GM23248 (cell line): ENCODE data around the gene KCNMA1. TPM values are rescaled to one million over a fixed set of nuclear protein-coding genes. Genes with fewer than 3 reads are reported as not detected.
A peak's percentile ranks its signal among the peaks of the same experiment; 100 is the strongest.

Source experiments
- DNase-seq: peaks from one replicate; pipeline ENCODE4 v3.0.0-alpha.2; 2015
- H2AFZ ChIP-seq: fragments of 200-600 bp; sonication (generic); 2 replicates; pipeline ENCODE4 v1.6.1; 2016; ENCODE audit warnings: antibody characterized with exemption
- H3F3A ChIP-seq: fragments of 200-600 bp; sonication (generic); 2 replicates; pipeline ENCODE4 v1.6.1; 2016; ENCODE audit warnings: mild to moderate bottlenecking, antibody characterized with exemption, mixed run types; ENCODE audit not compliant: insufficient read depth
- H3K27ac ChIP-seq: fragments of 200-600 bp; sonication (generic); 2 replicates; pipeline ENCODE4 v1.5.1; 2016; ENCODE audit warnings: mild to moderate bottlenecking
- H3K27me3 ChIP-seq: fragments of 200-600 bp; sonication (generic); replicated peaks from 2 replicates; pipeline ENCODE4 v1.6.1; 2016; ENCODE audit warnings: mild to moderate bottlenecking; ENCODE audit not compliant: insufficient read depth
- H3K36me3 ChIP-seq: fragments of 200-600 bp; sonication (generic); 2 replicates; pipeline ENCODE4 v1.6.1; 2016; ENCODE audit warnings: low read depth, mild to moderate bottlenecking
- H3K4me1 ChIP-seq: fragments of 200-600 bp; sonication (generic); 2 replicates; pipeline ENCODE4 v1.6.1; 2016; ENCODE audit warnings: mild to moderate bottlenecking; ENCODE audit not compliant: insufficient read depth
- H3K4me2 ChIP-seq: fragments of 200-600 bp; sonication (generic); one replicate; pipeline ENCODE4 v1.6.1; 2016; ENCODE audit warnings: mild to moderate bottlenecking; ENCODE audit not compliant: unreplicated experiment
- H3K4me3 ChIP-seq: fragments of 200-600 bp; sonication (generic); 2 replicates; pipeline ENCODE4 v1.5.1; 2016; ENCODE audit warnings: mild to moderate bottlenecking
- H3K79me2 ChIP-seq: fragments of 200-600 bp; sonication (generic); 2 replicates; pipeline ENCODE4 v1.6.1; 2016; ENCODE audit warnings: mild to moderate bottlenecking; ENCODE audit not compliant: insufficient read depth
- H3K9ac ChIP-seq: fragments of 200-600 bp; sonication (generic); 2 replicates; pipeline ENCODE4 v1.6.1; 2016; ENCODE audit warnings: mild to moderate bottlenecking
- H3K9me2 ChIP-seq: fragments of 200-600 bp; sonication (generic); 2 replicates; pipeline ENCODE4 v1.6.1; 2016; ENCODE audit warnings: mixed run types, mild to moderate bottlenecking, moderate library complexity; ENCODE audit not compliant: insufficient read depth
- H3K9me3 ChIP-seq: fragments of 200-600 bp; sonication (generic); one replicate; pipeline ENCODE4 v1.6.1; 2017; ENCODE audit warnings: low read depth
- H4K20me1 ChIP-seq: fragments of 200-600 bp; sonication (generic); 2 replicates; pipeline ENCODE4 v1.6.0; 2016; ENCODE audit not compliant: insufficient read depth
- EZH2 ChIP-seq: fragments of 200-600 bp; sonication (generic); IDR thresholded peaks from 2 replicates; pipeline ENCODE4 v1.6.1; 2018; ENCODE audit warnings: antibody characterized with exemption, mild to moderate bottlenecking; ENCODE audit not compliant: insufficient read depth, poor library complexity, severe bottlenecking
- EZH2phosphoT487 ChIP-seq: fragments of 200-600 bp; sonication (generic); IDR thresholded peaks from 2 replicates; pipeline ENCODE4 v1.6.1; 2018; ENCODE audit warnings: antibody characterized with exemption, moderate library complexity, mild to moderate bottlenecking, low read depth; ENCODE audit not compliant: insufficient read depth
- WGBS, 2 experiments: methylation state at CpG; one replicate each; pipeline ENCODE4 v1.1.6; 2015 to 2017; ENCODE audit warnings: low lambda C conversion rate in 2 of 2, low coverage in 1 of 2; ENCODE audit errors: missing lambda C conversion rate in 2 of 2; 5-methylcytosine and 5-hydroxymethylcytosine counted together
- in situ Hi-C: fragments of 300-500 bp; cut with MboI; formaldehyde crosslinking; loops from 2 replicates; pipeline ENCODE4 v1.15.0; 2020
- polyA plus RNA-seq: library from polyadenylated mRNA; unstranded; fragments of >200 nt; fragmentation: Nextera tagmentation; extraction: Ambion mirVana; gene quantifications from 2 replicates; pipeline ENCODE4 v1.2.1, GENCODE V29; 2016
- total RNA-seq: library from RNA; depleted of rRNA; stranded (reverse); fragments of >200 nt; shearing (Covaris generic); gene quantifications from 2 replicates; pipeline ENCODE4 v1.2.3, GENCODE V29; 2014

KCNMA1 gene
- total and polyA plus RNA-seq, 2 experiments from 2014 or later = 14.2 to 25.1 TPM

- TF ChIP-seq EZH2 (no peak), EZH2phosphoT487 (no peak)
- DNase-seq = peak; percentile 95
- Histone ChIP-seq H3K9ac (no peak overlapping the region; the same call in 1 of the 2 replicates), H4K20me1 (no peaks in the 10 kb centered on the region), H3K9me2 (no peaks in the 10 kb centered on the region), H3K36me3 (no peaks in the 10 kb centered on the region), H3K27ac (peak overlapping the region; percentile 36), H3K4me1 (peaks cover 40% of the 10 kb centered on the region), H3K4me2 (peak overlapping the region; percentile 39), H2AFZ (no peak overlapping the region), H3K4me3 (no peak overlapping the region), H3K79me2 (peaks cover 11% of the 10 kb centered on the region; the same call in 1 of the 2 replicates), H3K9me3 (no peaks in the 10 kb centered on the region), H3K27me3 (no peaks in the 10 kb centered on the region), H3F3A (peaks cover 27% of the 10 kb centered on the region)
- in situ Hi-C loops = no loop called here
- WGBS, 2 experiments = 51 to 56% methylated on average over 15 of the region's 15 CpGs
These were observed 123.8 kb downstream of the KCNMA1 start for GRCh38 chr10:77513781-77514331.

GRCh38 chr10:77513220-77513619, 124.4 kb downstream of the KCNMA1 start:
- H3K4me3 ChIP-seq = no peak overlapping the region
- WGBS, 2 experiments = 90 to 96% methylated on average over 7 of the region's 7 CpGs
- no peak for DNase-seq
- H3K9me3 ChIP-seq = no peaks in the 10 kb centered on the region
- H3K4me1 ChIP-seq = peaks cover 40% of the 10 kb centered on the region
- peak overlapping the region; percentile 39 for H3K4me2 ChIP-seq
- no peaks in the 10 kb centered on the region for H4K20me1 ChIP-seq
- in situ Hi-C loops = no loop called here
- no peaks in the 10 kb centered on the region for H3K9me2 ChIP-seq
- H3F3A ChIP-seq = peaks cover 27% of the 10 kb centered on the region
- H3K27me3 ChIP-seq = no peaks in the 10 kb centered on the region
- H3K36me3 ChIP-seq = no peaks in the 10 kb centered on the region
- peak overlapping the region; percentile 36 for H3K27ac ChIP-seq
- no peak for TF ChIP-seq EZH2
- TF ChIP-seq EZH2phosphoT487 = no peak
- H3K9ac ChIP-seq = no peak overlapping the region; the same call in 1 of the 2 replicates
- H2AFZ ChIP-seq = no peak overlapping the region
- peaks cover 15% of the 10 kb centered on the region; the same call in 1 of the 2 replicates for H3K79me2 ChIP-seq

GRCh38 chr10:77512219-77512578, 125.4 kb downstream of the KCNMA1 start:
- TF ChIP-seq EZH2phosphoT487 = no peak
- no peak for TF ChIP-seq EZH2
- Histone ChIP-seq H3K9ac (no peak overlapping the region), H3K27ac (no peak overlapping the region), H2AFZ (no peak overlapping the region), H3K4me3 (no peak overlapping the region), H3K4me1 (peaks cover 47% of the 10 kb centered on the region), H3K9me3 (no peaks in the 10 kb centered on the region), H3K27me3 (no peaks in the 10 kb centered on the region), H4K20me1 (no peaks in the 10 kb centered on the region), H3K36me3 (no peaks in the 10 kb centered on the region), H3K4me2 (peak overlapping the region; percentile 24), H3K79me2 (peaks cover 15% of the 10 kb centered on the region; the same call in 1 of the 2 replicates), H3K9me2 (no peaks in the 10 kb centered on the region), H3F3A (peaks cover 27% of the 10 kb centered on the region)
- 89 to 97% methylated on average over 1 of the region's 1 CpG for WGBS, 2 experiments
- DNase-seq = peak; percentile 60
- in situ Hi-C loops = no loop called here

- no peaks in the 10 kb centered on the region for H3K9me2 ChIP-seq
- no peak overlapping the region for H2AFZ ChIP-seq
- in situ Hi-C loops = no loop called here
- H3K4me3 ChIP-seq = no peak overlapping the region
- WGBS, 2 experiments = 55 to 57% methylated on average over 6 of the region's 6 CpGs
- no peak overlapping the region for H3K27ac ChIP-seq
- no peaks in the 10 kb centered on the region for H3K27me3 ChIP-seq
- TF ChIP-seq EZH2 (no peak), EZH2phosphoT487 (no peak)
- peaks cover 27% of the 10 kb centered on the region for H3F3A ChIP-seq
- DNase-seq = no peak
- H4K20me1 ChIP-seq = no peaks in the 10 kb centered on the region
- peaks cover 15% of the 10 kb centered on the region; the same call in 1 of the 2 replicates for H3K79me2 ChIP-seq
- no peaks in the 10 kb centered on the region for H3K9me3 ChIP-seq
- H3K9ac ChIP-seq = no peak overlapping the region
- no peaks in the 10 kb centered on the region for H3K36me3 ChIP-seq
- H3K4me1 ChIP-seq = peaks cover 52% of the 10 kb centered on the region
- H3K4me2 ChIP-seq = peak overlapping the region; percentile 24
These were observed 126.0 kb downstream of the KCNMA1 start for GRCh38 chr10:77511498-77512218.
